ENCODE data around the gene SCYGR5. TPM values are rescaled to one million over a fixed set of nuclear protein-coding genes. Genes with fewer than 3 reads are reported as not detected.

Gene SCYGR5, protein sequence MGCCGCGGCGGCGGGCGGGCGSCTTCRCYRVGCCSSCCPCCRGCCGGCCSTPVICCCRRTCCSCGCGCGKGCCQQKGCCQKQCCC
- total RNA-seq: not detected in 2 replicates

DNA sequence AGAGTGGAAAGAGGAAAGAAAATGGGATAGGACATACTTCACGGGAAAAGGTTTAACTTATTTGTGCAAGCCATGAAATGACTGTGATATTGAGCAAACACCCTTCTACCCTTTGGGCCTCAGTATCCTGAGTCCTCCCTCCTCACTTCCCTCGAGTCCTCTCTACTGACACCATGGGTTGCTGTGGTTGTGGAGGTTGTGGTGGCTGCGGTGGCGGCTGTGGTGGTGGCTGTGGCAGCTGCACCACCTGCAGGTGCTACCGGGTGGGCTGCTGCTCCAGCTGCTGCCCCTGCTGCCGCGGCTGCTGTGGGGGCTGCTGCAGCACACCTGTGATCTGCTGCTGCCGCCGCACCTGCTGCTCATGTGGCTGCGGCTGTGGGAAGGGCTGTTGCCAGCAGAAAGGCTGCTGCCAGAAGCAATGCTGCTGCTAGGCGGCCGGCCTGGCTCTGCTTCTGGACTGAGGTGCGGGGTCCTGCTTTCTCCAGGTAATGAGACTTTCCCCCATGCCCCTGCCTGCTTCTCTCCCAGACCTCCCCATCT lies at the start of gene SCYGR5:
TSS of gene SCYGR5 (plus strand) at position 174 of the 540 bp plus-strand sequence. CDS start at position 174, 0 bp downstream.

DNA sequence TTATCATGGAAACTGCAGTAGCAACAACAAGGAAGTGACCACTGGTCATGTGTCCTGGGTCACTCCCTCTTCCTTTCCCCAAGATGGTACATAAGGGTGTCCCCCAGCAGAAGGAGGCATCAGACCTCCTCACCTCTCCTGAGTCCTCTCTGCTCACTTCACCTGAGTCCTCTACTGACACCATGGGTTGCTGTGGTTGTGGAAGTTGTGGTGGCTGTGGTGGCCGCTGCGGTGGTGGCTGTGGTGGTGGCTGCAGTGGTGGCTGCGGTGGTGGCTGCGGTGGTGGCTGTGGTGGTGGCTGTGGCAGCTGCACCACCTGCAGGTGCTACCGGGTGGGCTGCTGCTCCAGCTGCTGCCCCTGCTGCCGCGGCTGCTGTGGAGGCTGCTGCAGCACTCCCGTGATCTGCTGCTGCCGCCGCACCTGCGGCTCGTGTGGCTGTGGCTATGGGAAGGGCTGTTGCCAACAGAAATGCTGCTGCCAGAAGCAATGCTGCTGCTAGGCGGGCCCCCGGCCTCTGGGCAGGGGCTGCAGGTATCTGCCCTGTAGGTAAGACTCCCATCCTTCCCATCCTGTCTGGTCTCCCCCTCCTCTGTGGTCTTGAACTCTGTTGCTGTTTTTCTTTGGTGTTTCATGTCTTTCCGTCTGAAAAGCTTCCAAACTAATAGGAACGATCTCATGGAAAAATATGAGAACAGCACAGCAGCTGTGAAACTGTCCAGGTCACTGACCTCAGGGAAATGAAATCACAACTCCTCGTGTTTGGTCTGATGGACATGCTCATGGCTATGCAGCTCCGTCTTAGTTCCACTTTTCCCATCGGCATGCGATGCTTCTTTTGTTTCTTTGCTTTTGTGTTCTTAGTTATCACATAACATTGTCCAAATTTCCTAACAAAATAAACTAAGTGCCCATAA lies 49.0 kb upstream of the SCYGR5 start, which contains the start of gene SCYGR4:
TSS of gene SCYGR4 (plus strand) at position 183 of the 915 bp plus-strand sequence. CDS start at position 183, 0 bp downstream.

Other genes starting within 250 kb of the SCYGR5 start
- 43.5 and 45.1 TPM in 2 replicates for gene AGFG1, start 194.6 kb upstream of the SCYGR5 start, total RNA-seq
- not detected in 2 replicates for gene SCYGR2, start 67.9 kb upstream of the SCYGR5 start, total RNA-seq
- not detected in 2 replicates for gene SCYGR3, start 52.0 kb upstream of the SCYGR5 start, total RNA-seq
- gene SCYGR4, start 49.3 kb upstream of the SCYGR5 start, total RNA-seq: not detected in 2 replicates
- 0.09 and 0.19 TPM in 2 replicates for gene SLC19A3, start 51.2 kb downstream of the SCYGR5 start, total RNA-seq
- not detected in 2 replicates for gene SCYGR6, start 58.0 kb downstream of the SCYGR5 start, total RNA-seq
- not detected in 2 replicates for gene SCYGR7, start 61.5 kb downstream of the SCYGR5 start, total RNA-seq
- not detected in 2 replicates for gene SCYGR8, start 79.1 kb downstream of the SCYGR5 start, total RNA-seq
- gene CCL20, start 147.0 kb downstream of the SCYGR5 start, total RNA-seq: 0.81 and 2.1 TPM in 2 replicates
- 6.6 and 15.2 TPM in 2 replicates for gene DAW1, start 204.8 kb downstream of the SCYGR5 start, total RNA-seq